Body of pancreas (tissue), 4 donors: ENCODE results near the gene ARHGDIG. TPM values are rescaled to one million over a fixed set of nuclear protein-coding genes. Genes with fewer than 3 reads are reported as not detected.

Source experiments
- ATAC-seq: fragments of 150-250 bp; one replicate; pipeline ENCODE4 v1.9.1; 2016
- DNase-seq, 4 donors: peaks; one replicate each; pipeline ENCODE4 v3.0.0-alpha.2; 2019
- H3K27ac ChIP-seq, 4 donors: fragments of 200-600 bp; sonication (generic); 1 replicate in 3 of 4; 2 replicates in 1 of 4; pipeline versions ENCODE4 v1.5.1 to v1.6.1; 2016 to 2019; ENCODE audit warnings: mild to moderate bottlenecking in 1 of 4, mixed read lengths in 1 of 4, moderate library complexity in 1 of 4
- H3K27me3 ChIP-seq, 2 donors: fragments of 200-600 bp; sonication (generic); one replicate each; pipeline ENCODE4 v1.6.0; 2016; ENCODE audit warnings: mild to moderate bottlenecking in 1 of 2
- H3K36me3 ChIP-seq, 2 donors: fragments of 200-600 bp; sonication (generic); replicated peaks in 1 of 2; 2 replicates each; pipeline ENCODE4 v1.5.1; 2016; ENCODE audit warnings: low read depth in 2 of 2; ENCODE audit not compliant: insufficient read depth in 1 of 2
- H3K4me1 ChIP-seq: fragments of 200-600 bp; sonication (generic); one replicate; pipeline ENCODE4 v1.6.0; 2016
- H3K4me3 ChIP-seq, 2 donors: fragments of 200-600 bp; sonication (generic); 1 replicate in 1 of 2; 2 replicates in 1 of 2; pipeline ENCODE4 v1.5.1; 2016 to 2019
- H3K9me3 ChIP-seq, 3 donors: fragments of 200-600 bp; sonication (generic); 1 replicate in 2 of 3; 2 replicates in 1 of 3; pipeline ENCODE4 v1.5.1; 2016
- CTCF ChIP-seq, 7 experiments: fragments of 450-650 bp in 4 of 7; fragments of 200-600 bp in 3 of 7; sonication (generic) in 3 of 7; IDR thresholded peaks; one replicate each; pipeline ENCODE4 v1.5.1; 2016 to 2019; ENCODE audit warnings: antibody characterized with exemption in 7 of 7
- POLR2A ChIP-seq, 3 donors: fragments of 450-650 bp; IDR thresholded peaks; one replicate each; pipeline ENCODE4 v1.6.1; 2016; ENCODE audit warnings: antibody characterized with exemption in 3 of 3, mild to moderate bottlenecking in 2 of 3
- whole genome bisulfite sequencing, 2 donors: methylation state at CpG; one replicate each; pipeline ENCODE4 v1.1.5; 2017; 5-methylcytosine and 5-hydroxymethylcytosine counted together
- intact Hi-C: fragments of 100-400 bp; cut with DNase I; formaldehyde crosslinking; loops from one replicate; pipeline ENCODE4 v1.15.1; 2023
- total RNA-seq, 2 donors: library from RNA; depleted of rRNA; stranded (reverse); fragments of >200 nt; gene quantifications; one replicate each; pipeline ENCODE4 v1.1.0, GENCODE V29; 2016

Gene ARHGDIG
- total RNA-seq, 2 donors from 2014 or later, result 102 to 140 TPM

- intact Hi-C loops, result no loop called here
- DNase-seq (peak in 1 of 4 donors; percentile 44), ATAC-seq (peak; percentile 22)
- TF ChIP-seq POLR2A (IDR thresholded peaks at IDR 0.05) (no peak), CTCF (IDR thresholded peaks at IDR 0.05) (no peak)
- Histone ChIP-seq H3K27ac (peak overlapping the region in 1 of 4 donors; percentile 34), H3K4me3 (no peak overlapping the region), H3K36me3 (peaks cover 0 to 7% of the 10 kb centered on the region in 2 donors), H3K9me3 (no peaks in the 10 kb centered on the region), H3K27me3 (no peaks in the 10 kb centered on the region), H3K4me1 (peaks cover 44% of the 10 kb centered on the region)
- WGBS, 2 donors, result 76% methylated on average over 13 to 21 of the region's 22 CpGs
Measured at GRCh38 chr16:289395-289997, 9.1 kb downstream of the ARHGDIG start.

- peak in 3 of 4 donors; percentile 43 to 70 (median 60) for DNase-seq
- Histone ChIP-seq H3K27ac (peak overlapping the region in 1 of 4 donors; percentile 34), H3K4me3 (no peak overlapping the region), H3K4me1 (peaks cover 37% of the 10 kb centered on the region), H3K27me3 (no peaks in the 10 kb centered on the region), H3K36me3 (peaks cover 0 to 7% of the 10 kb centered on the region in 2 donors), H3K9me3 (no peaks in the 10 kb centered on the region)
- TF ChIP-seq CTCF (IDR thresholded peaks at IDR 0.05) (no peak), POLR2A (IDR thresholded peaks at IDR 0.05) (no peak)
- intact Hi-C loops, result no loop called here
- WGBS, 2 donors, result 38 to 60% methylated on average over 2 to 25 of the region's 25 CpGs
- peak; percentile 20 for ATAC-seq
Measured at GRCh38 chr16:290015-290680, 9.8 kb downstream of the ARHGDIG start.

- Histone ChIP-seq H3K9me3 (no peaks in the 10 kb centered on the region), H3K27ac (peak overlapping the region in 1 of 4 donors; percentile 34), H3K36me3 (peaks cover 0 to 7% of the 10 kb centered on the region in 2 donors), H3K27me3 (no peaks in the 10 kb centered on the region), H3K4me1 (peaks cover 33% of the 10 kb centered on the region), H3K4me3 (no peak overlapping the region)
- no peak for TF ChIP-seq POLR2A (IDR thresholded peaks at IDR 0.05)
- DNase-seq (no peak), ATAC-seq (peak; percentile 4)
- intact Hi-C loops, result no loop called here
- WGBS, 2 donors, result 84 to 100% methylated on average over 2 to 38 of the region's 50 CpGs
Measured at GRCh38 chr16:290681-291405, 10.5 kb downstream of the ARHGDIG start.

- 84% methylated on average over 17 of the region's 17 CpGs; no CpG with 5 or more reads in 1 of the 2 donors for WGBS, 2 donors
- H3K4me1 ChIP-seq, result peaks cover 29% of the 10 kb centered on the region
- TF ChIP-seq CTCF (IDR thresholded peaks at IDR 0.05), result no peak
- TF ChIP-seq POLR2A (IDR thresholded peaks at IDR 0.05), result no peak
- H3K9me3 ChIP-seq, result no peaks in the 10 kb centered on the region
- H3K4me3 ChIP-seq, result no peak overlapping the region
- intact Hi-C loops, result no loop called here
- DNase-seq (no peak), ATAC-seq (no peak)
- no peaks in the 10 kb centered on the region for H3K27me3 ChIP-seq
- no peak overlapping the region for H3K27ac ChIP-seq
- peaks cover 0 to 7% of the 10 kb centered on the region in 2 donors for H3K36me3 ChIP-seq
Measured at GRCh38 chr16:291539-291938, 11.1 kb downstream of the ARHGDIG start.
